ENCODE data around the gene ATP1B3. TPM values are rescaled to one million over a fixed set of nuclear protein-coding genes. Genes with fewer than 3 reads are reported as not detected.
"Not testable (repeated sequence)": the region's sequence is repeated elsewhere in the genome, so short reads cannot be mapped to it uniquely, and the experiment has no call there.

ATP1B3 gene
- total RNA-seq, 4 donors from 2014 or later = 120 to 161 (median 140) TPM

- DNase-seq (ENCODE audit: low spot score in 2 of 2) = peak in 1 of 2 donors; percentile 42
- 61 to 68% methylated on average over 4 of the region's 4 CpGs for WGBS, 2 donors
Measured at GRCh38 chr3:141920701-141921100, 44.3 kb downstream of the ATP1B3 start.

GRCh38 chr3:141921316-141921715, 44.9 kb downstream of the ATP1B3 start:
- no peak for DNase-seq (ENCODE audit: low spot score in 2 of 2)
- intact Hi-C loops (cut with DNase I; ENCODE audit: low total_unique reads) = no loop called here
- WGBS, 2 donors = 82 to 83% methylated on average over 2 of the region's 2 CpGs

More at GRCh38 chr3:141920701-141921100, 44.3 kb downstream of the ATP1B3 start:
- intact Hi-C loops (cut with DNase I; ENCODE audit: low total_unique reads) = no loop called here
- no peak overlapping the region for H3K4me3 ChIP-seq (ENCODE audit: low read depth, poor library complexity, severe bottlenecking)
- no peak for TF ChIP-seq POLR2A (IDR thresholded peaks at IDR 0.05)
- no peak for TF ChIP-seq CTCF (IDR thresholded peaks at IDR 0.05)

GRCh38 chr3:141925677-141926076, 49.2 kb downstream of the ATP1B3 start:
- intact Hi-C loops (cut with DNase I; ENCODE audit: low total_unique reads); H3K4me3 ChIP-seq (ENCODE audit: low read depth, poor library complexity, severe bottlenecking): not testable (repeated sequence)
- 88 to 89% methylated on average over 5 of the region's 5 CpGs for WGBS, 2 donors
- peak in 1 of 2 donors; percentile 52 for DNase-seq (ENCODE audit: low spot score in 2 of 2)

More at GRCh38 chr3:141921316-141921715, 44.9 kb downstream of the ATP1B3 start:
- TF ChIP-seq CTCF (IDR thresholded peaks at IDR 0.05) (no peak), POLR2A (IDR thresholded peaks at IDR 0.05) (no peak)
- H3K4me3 ChIP-seq (ENCODE audit: low read depth, poor library complexity, severe bottlenecking) = no peak overlapping the region

- WGBS, 2 donors = 75 to 78% methylated on average over 9 of the region's 9 CpGs
- H3K4me3 ChIP-seq (ENCODE audit: low read depth, poor library complexity, severe bottlenecking) = no peak overlapping the region
- intact Hi-C loops (cut with DNase I; ENCODE audit: low total_unique reads) = no loop called here
- DNase-seq (ENCODE audit: low spot score in 2 of 2) = peak; percentile 11 to 43
- TF ChIP-seq CTCF (IDR thresholded peaks at IDR 0.05) (no peak), POLR2A (IDR thresholded peaks at IDR 0.05) (no peak)
Measured at GRCh38 chr3:141926929-141927328, 50.5 kb downstream of the ATP1B3 start.

GRCh38 chr3:141928631-141929270, 52.3 kb downstream of the ATP1B3 start:
- 82 to 88% methylated on average over 15 of the region's 15 CpGs for WGBS, 2 donors
- intact Hi-C loops (cut with DNase I; ENCODE audit: low total_unique reads) = no loop called here
- peak; percentile 12 to 68 for DNase-seq (ENCODE audit: low spot score in 2 of 2)
- TF ChIP-seq POLR2A (IDR thresholded peaks at IDR 0.05) (no peak), CTCF (IDR thresholded peaks at IDR 0.05) (no peak)
- H3K4me3 ChIP-seq (ENCODE audit: low read depth, poor library complexity, severe bottlenecking) = no peak overlapping the region

GRCh38 chr3:141929341-141929995, 53.0 kb downstream of the ATP1B3 start:
- H3K4me3 ChIP-seq (ENCODE audit: low read depth, poor library complexity, severe bottlenecking) = no peak overlapping the region
- TF ChIP-seq POLR2A (IDR thresholded peaks at IDR 0.05) (no peak), CTCF (IDR thresholded peaks at IDR 0.05) (no peak)
- peak; percentile 12 to 79 for DNase-seq (ENCODE audit: low spot score in 2 of 2)
- 85 to 88% methylated on average over 7 of the region's 7 CpGs for WGBS, 2 donors
- intact Hi-C loops (cut with DNase I; ENCODE audit: low total_unique reads) = no loop called here

Measured in lower leg skin (tissue), 4 donors.